Endothelial cell of umbilical vein (primary cell): ENCODE measurements around the gene PEDS1.

Experiments
- EZH2 ChIP-seq: IDR thresholded peaks from 2 replicates; pipeline ENCODE4 v1.6.1; 2012; ENCODE audit warnings: borderline replicate concordance, low read depth, mild to moderate bottlenecking, moderate library complexity, low read length, inconsistent platforms; ENCODE audit not compliant: severe bottlenecking
- JUN ChIP-seq: IDR thresholded peaks from 2 replicates; pipeline ENCODE4 v1.6.1; 2011; ENCODE audit warnings: borderline replicate concordance, low read depth; ENCODE audit not compliant: insufficient read length, insufficient read depth
- POLR2A ChIP-seq: IDR thresholded peaks from 2 replicates; pipeline ENCODE4 v1.6.1; 2012; ENCODE audit warnings: low read depth, mild to moderate bottlenecking, control low read depth, low read length
- POLR2AphosphoS5 ChIP-seq: IDR thresholded peaks from 2 replicates; pipeline ENCODE4 v1.6.1; 2012; ENCODE audit warnings: low read depth, mild to moderate bottlenecking, control low read depth, low read length, moderate library complexity; ENCODE audit not compliant: insufficient read depth
- TF ChIP-seq, protein P1 (sequence below), 2 donors: IDR thresholded peaks; 1 replicate in 1 of 2; 2 replicates in 1 of 2; pipeline ENCODE4 v1.5.1; 2011; ENCODE audit warnings: low read length in 2 of 2, mild to moderate bottlenecking in 2 of 2, moderate library complexity in 2 of 2, control low read depth in 1 of 2, inconsistent platforms in 1 of 2, low read depth in 1 of 2; ENCODE audit not compliant: insufficient read depth in 1 of 2; ENCODE audit errors: extremely low read depth in 1 of 2

DNA sequence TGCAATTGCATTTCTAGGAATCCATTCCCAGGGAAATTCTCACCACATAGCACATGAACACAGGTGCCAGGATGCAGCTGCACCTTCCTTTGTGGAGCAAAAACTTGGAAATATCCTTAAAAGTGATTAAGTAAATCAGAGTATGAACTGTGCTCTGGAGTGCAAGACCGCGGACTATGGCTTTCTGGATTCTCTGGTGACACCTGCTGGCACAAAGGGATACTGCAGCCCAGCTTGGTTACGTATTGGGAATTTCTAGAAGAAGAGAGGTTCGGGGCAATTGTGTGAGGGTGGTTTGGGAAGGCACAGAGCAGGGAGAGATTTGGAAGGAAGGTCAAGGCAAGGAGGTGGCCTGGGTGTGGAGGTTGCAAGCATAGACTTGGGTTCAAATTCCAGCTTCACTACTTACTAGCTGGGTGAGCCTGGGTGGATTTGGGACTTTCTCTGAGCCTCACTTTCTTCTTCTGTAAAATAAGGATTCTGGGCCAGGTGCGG, 15.9 kb upstream of the PEDS1 start:
- TF ChIP-seq JUN (no peak), EZH2 (no peak), POLR2A (no peak), POLR2AphosphoS5 (no peak)
- TF ChIP-seq, protein P1, sequence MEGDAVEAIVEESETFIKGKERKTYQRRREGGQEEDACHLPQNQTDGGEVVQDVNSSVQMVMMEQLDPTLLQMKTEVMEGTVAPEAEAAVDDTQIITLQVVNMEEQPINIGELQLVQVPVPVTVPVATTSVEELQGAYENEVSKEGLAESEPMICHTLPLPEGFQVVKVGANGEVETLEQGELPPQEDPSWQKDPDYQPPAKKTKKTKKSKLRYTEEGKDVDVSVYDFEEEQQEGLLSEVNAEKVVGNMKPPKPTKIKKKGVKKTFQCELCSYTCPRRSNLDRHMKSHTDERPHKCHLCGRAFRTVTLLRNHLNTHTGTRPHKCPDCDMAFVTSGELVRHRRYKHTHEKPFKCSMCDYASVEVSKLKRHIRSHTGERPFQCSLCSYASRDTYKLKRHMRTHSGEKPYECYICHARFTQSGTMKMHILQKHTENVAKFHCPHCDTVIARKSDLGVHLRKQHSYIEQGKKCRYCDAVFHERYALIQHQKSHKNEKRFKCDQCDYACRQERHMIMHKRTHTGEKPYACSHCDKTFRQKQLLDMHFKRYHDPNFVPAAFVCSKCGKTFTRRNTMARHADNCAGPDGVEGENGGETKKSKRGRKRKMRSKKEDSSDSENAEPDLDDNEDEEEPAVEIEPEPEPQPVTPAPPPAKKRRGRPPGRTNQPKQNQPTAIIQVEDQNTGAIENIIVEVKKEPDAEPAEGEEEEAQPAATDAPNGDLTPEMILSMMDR (IDR thresholded peaks at IDR 0.05; ENCODE audit: extremely low read depth in 1 of 2, insufficient read depth in 1 of 2, low read depth in 1 of 2, low read length in 2 of 2), result peak; percentile 87 to 99
